NT2/D1 (cell line): Measurements from ENCODE around the gene ZBTB7B.

ENCODE experiments used
- YY1 ChIP-seq: IDR thresholded peaks from 2 replicates; pipeline ENCODE4 v1.6.1; 2011; ENCODE audit not compliant: insufficient read length, insufficient read depth
- ZNF274 ChIP-seq: IDR thresholded peaks from 2 replicates; pipeline ENCODE4 v1.6.1; 2011; ENCODE audit warnings: mild to moderate bottlenecking, low read depth, low read length

GRCh38 chr1:155057104-155057503, 54.5 kb downstream of the ZBTB7B start:
- TF ChIP-seq ZNF274 (no peak), YY1 (no peak)
